GM12875 (cell line): Measurements from ENCODE around the gene SRSF8.
"Not testable (repeated sequence)": the region's sequence is repeated elsewhere in the genome, so short reads cannot be mapped to it uniquely, and the experiment has no call there.

Source experiments
- H3K4me3 ChIP-seq: one replicate; pipeline ENCODE4 v1.5.1; 2011; ENCODE audit warnings: low read depth, low read length, control low read depth
- CTCF ChIP-seq: IDR thresholded peaks from 2 replicates; pipeline ENCODE4 v1.5.1; 2011; ENCODE audit warnings: low read depth, mild to moderate bottlenecking, control low read depth, inconsistent platforms, low read length, moderate library complexity, borderline replicate concordance; ENCODE audit not compliant: insufficient read depth

Gene SRSF8

GRCh38 chr11:95042906-95043305 lies 23.8 kb upstream of the SRSF8 start:
- TF ChIP-seq CTCF, result no peak
- no peak overlapping the region for H3K4me3 ChIP-seq

GRCh38 chr11:95044010-95044409 lies 22.7 kb upstream of the SRSF8 start:
- TF ChIP-seq CTCF, result no peak
- H3K4me3 ChIP-seq, result no peak overlapping the region

GRCh38 chr11:95045812-95046211 lies 20.9 kb upstream of the SRSF8 start:
- H3K4me3 ChIP-seq, result no peak overlapping the region
- no peak for TF ChIP-seq CTCF

GRCh38 chr11:95049122-95049521 lies 17.6 kb upstream of the SRSF8 start, which contains the start of gene KDM4F:
Gene KDM4F (plus strand): TSS chr11:95049422.
- H3K4me3 ChIP-seq, result not testable (repeated sequence)

- TF ChIP-seq CTCF, result no peak
- H3K4me3 ChIP-seq, result no peak overlapping the region
These were observed 16.0 kb upstream of the SRSF8 start for GRCh38 chr11:95050595-95051202.

- TF ChIP-seq CTCF, result no peak
- no peak overlapping the region for H3K4me3 ChIP-seq
These were observed 12.4 kb upstream of the SRSF8 start for GRCh38 chr11:95054356-95054755.

GRCh38 chr11:95055283-95055897 lies 11.3 kb upstream of the SRSF8 start:
- TF ChIP-seq CTCF, result no peak
- no peak overlapping the region for H3K4me3 ChIP-seq
